ENCODE results near the gene PNPLA7. TPM values are rescaled to one million over a fixed set of nuclear protein-coding genes. Genes with fewer than 3 reads are reported as not detected.

The PNPLA7 gene
- total RNA-seq, 1 experiment from 2014 or later: 1.8 TPM

DNA sequence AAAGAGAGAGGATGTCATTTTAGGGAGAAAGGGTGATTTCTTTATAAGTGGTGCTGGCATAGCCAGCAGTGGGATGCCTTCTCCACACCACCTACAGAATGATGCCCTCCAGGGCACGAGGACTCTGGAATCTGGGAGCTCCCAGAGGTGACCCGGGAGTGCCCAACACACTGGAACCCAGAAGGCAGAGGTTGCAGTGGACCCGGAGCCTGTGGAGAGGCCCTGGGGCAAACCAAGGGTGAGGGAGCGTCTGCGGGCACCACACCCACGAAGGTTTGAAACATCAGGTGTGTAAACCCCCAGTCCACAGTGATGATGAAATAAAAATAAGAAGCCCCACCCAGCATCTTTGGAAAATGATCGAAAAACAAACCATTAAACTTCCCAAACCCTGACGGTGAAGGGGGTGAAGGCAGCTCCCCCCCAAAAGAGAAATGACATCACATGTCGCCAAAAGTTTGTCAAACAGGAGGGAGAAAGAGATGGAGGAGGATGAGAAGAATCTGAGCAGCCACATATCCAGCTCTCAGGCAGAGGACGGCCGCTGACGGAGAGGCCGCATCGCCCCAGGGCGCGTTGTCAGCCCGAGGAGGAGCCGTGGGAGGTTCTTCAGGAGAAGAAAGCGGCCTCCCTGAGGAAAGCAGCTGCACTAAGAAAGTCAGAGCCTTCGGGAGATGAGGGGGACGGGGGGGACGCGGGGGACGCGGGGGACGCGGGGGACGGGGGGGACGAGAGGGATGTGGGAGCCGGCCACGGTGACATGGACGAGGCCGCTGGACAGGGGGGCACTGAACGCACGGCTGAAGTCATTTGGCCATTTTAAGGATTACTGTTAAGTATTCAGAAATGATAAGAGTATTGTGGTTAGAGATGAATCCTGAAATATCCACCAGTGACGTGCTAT, 47.9 kb downstream of the PNPLA7 start:
- CTCF ChIA-PET: no interaction called here
- no peak overlapping the region for H3K27ac ChIP-seq (ENCODE audit: low read depth, low read length)
- intact Hi-C loops (cut with micrococcal nuclease): no loop called here
- BruUV-seq (replicated peaks): no TSS peak
- ATAC-seq (no peak), DNase-seq (ENCODE audit: low read depth, low spot score) (no peak)
- H3K9me3 ChIP-seq (ENCODE audit: control insufficient read depth in 1 of 2, insufficient read depth in 1 of 2, low read depth in 1 of 2, low read length in 2 of 2): no peaks in the 10 kb centered on the region
- no peak overlapping the region for H3K9ac ChIP-seq (ENCODE audit: low read length)
- RAD21 ChIA-PET (ENCODE audit: low non-redundant PET in 1 of 2, low total read pairs in 2 of 2, uncharacterized antibody in 2 of 2, unreplicated experiment in 2 of 2): no interaction called here
- H3K4me2 ChIP-seq (ENCODE audit: low read length): no peak overlapping the region
- POLR2A ChIA-PET: no interaction called here
- H3K79me2 ChIP-seq (ENCODE audit: insufficient read depth, low read length): no peaks in the 10 kb centered on the region
- no peaks in the 10 kb centered on the region for H3K4me1 ChIP-seq (ENCODE audit: control insufficient read depth in 1 of 2, insufficient read depth in 2 of 2, low read length in 2 of 2)
- no peaks in the 10 kb centered on the region for H4K20me1 ChIP-seq (ENCODE audit: insufficient read depth)
- H3K27me3 ChIP-seq (ENCODE audit: insufficient read depth, low read length): no peaks in the 10 kb centered on the region
- no peaks in the 10 kb centered on the region for H3K36me3 ChIP-seq (ENCODE audit: control insufficient read depth in 1 of 2, insufficient read depth in 2 of 2, low read length in 2 of 2)
- H2AFZ ChIP-seq (ENCODE audit: low read depth, low read length, poor library complexity, severe bottlenecking): no peak overlapping the region
- TF ChIP-seq, protein P1, sequence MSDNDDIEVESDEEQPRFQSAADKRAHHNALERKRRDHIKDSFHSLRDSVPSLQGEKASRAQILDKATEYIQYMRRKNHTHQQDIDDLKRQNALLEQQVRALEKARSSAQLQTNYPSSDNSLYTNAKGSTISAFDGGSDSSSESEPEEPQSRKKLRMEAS (IDR thresholded peaks at IDR 0.05): no peak
- TF ChIP-seq FOSL1 (IDR thresholded peaks at IDR 0.05; ENCODE audit: low read depth) (no peak), JUND (IDR thresholded peaks at IDR 0.05) (no peak), CEBPB (IDR thresholded peaks at IDR 0.05; ENCODE audit: low read depth) (no peak), EZH2phosphoT487 (IDR thresholded peaks at IDR 0.05; ENCODE audit: borderline replicate concordance) (no peak), POLR2A (IDR thresholded peaks at IDR 0.05; ENCODE audit: borderline replicate concordance, extremely low read depth, insufficient read depth, insufficient read length) (no peak), TCF7L2 (IDR thresholded peaks at IDR 0.05; ENCODE audit: borderline replicate concordance, extremely low read depth, insufficient read depth, insufficient read length) (no peak), RAD21 (IDR thresholded peaks at IDR 0.05; ENCODE audit: low read depth) (no peak), EZH2 (IDR thresholded peaks at IDR 0.05) (no peak), POLR2AphosphoS5 (IDR thresholded peaks at IDR 0.05; ENCODE audit: low read depth, low read length) (no peak), SIN3A (IDR thresholded peaks at IDR 0.05; ENCODE audit: low read depth) (no peak), ZNF274 (IDR thresholded peaks at IDR 0.05; ENCODE audit: low read depth, low read length) (no peak), EGR1 (IDR thresholded peaks at IDR 0.05; ENCODE audit: low read depth) (no peak), CBX3 (IDR thresholded peaks at IDR 0.05; ENCODE audit: low read depth) (no peak), SRF (IDR thresholded peaks at IDR 0.05; ENCODE audit: low read depth) (no peak), SP1 (IDR thresholded peaks at IDR 0.05; ENCODE audit: low read depth) (no peak), ELF1 (IDR thresholded peaks at IDR 0.05; ENCODE audit: borderline replicate concordance, low read depth) (no peak)
- TF ChIP-seq, protein P2, sequence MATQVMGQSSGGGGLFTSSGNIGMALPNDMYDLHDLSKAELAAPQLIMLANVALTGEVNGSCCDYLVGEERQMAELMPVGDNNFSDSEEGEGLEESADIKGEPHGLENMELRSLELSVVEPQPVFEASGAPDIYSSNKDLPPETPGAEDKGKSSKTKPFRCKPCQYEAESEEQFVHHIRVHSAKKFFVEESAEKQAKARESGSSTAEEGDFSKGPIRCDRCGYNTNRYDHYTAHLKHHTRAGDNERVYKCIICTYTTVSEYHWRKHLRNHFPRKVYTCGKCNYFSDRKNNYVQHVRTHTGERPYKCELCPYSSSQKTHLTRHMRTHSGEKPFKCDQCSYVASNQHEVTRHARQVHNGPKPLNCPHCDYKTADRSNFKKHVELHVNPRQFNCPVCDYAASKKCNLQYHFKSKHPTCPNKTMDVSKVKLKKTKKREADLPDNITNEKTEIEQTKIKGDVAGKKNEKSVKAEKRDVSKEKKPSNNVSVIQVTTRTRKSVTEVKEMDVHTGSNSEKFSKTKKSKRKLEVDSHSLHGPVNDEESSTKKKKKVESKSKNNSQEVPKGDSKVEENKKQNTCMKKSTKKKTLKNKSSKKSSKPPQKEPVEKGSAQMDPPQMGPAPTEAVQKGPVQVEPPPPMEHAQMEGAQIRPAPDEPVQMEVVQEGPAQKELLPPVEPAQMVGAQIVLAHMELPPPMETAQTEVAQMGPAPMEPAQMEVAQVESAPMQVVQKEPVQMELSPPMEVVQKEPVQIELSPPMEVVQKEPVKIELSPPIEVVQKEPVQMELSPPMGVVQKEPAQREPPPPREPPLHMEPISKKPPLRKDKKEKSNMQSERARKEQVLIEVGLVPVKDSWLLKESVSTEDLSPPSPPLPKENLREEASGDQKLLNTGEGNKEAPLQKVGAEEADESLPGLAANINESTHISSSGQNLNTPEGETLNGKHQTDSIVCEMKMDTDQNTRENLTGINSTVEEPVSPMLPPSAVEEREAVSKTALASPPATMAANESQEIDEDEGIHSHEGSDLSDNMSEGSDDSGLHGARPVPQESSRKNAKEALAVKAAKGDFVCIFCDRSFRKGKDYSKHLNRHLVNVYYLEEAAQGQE (IDR thresholded peaks at IDR 0.05; ENCODE audit: low read depth): no peak
- TF ChIP-seq, protein P3, sequence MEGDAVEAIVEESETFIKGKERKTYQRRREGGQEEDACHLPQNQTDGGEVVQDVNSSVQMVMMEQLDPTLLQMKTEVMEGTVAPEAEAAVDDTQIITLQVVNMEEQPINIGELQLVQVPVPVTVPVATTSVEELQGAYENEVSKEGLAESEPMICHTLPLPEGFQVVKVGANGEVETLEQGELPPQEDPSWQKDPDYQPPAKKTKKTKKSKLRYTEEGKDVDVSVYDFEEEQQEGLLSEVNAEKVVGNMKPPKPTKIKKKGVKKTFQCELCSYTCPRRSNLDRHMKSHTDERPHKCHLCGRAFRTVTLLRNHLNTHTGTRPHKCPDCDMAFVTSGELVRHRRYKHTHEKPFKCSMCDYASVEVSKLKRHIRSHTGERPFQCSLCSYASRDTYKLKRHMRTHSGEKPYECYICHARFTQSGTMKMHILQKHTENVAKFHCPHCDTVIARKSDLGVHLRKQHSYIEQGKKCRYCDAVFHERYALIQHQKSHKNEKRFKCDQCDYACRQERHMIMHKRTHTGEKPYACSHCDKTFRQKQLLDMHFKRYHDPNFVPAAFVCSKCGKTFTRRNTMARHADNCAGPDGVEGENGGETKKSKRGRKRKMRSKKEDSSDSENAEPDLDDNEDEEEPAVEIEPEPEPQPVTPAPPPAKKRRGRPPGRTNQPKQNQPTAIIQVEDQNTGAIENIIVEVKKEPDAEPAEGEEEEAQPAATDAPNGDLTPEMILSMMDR (IDR thresholded peaks at IDR 0.05 in 2 of 3, conservative IDR thresholded peaks at IDR 0.05 in 1 of 3; ENCODE audit: borderline replicate concordance in 1 of 3, insufficient read depth in 1 of 3, low read depth in 2 of 3, low read length in 2 of 3): no peak
- no peak overlapping the region for H3K4me3 ChIP-seq (replicated peaks in 1 of 2; ENCODE audit: low read depth in 1 of 2, low read length in 2 of 2)
- no peaks in the 10 kb centered on the region for H3K9me2 ChIP-seq (ENCODE audit: insufficient read depth)
